GM12878 (cell line): ENCODE measurements around the gene GANC. TPM values are rescaled to one million over a fixed set of nuclear protein-coding genes. Genes with fewer than 3 reads are reported as not detected.

Experiments
- ATAC-seq: fragments of 200-7000 bp; cut with Tn5 transposase; 3 replicates; pipeline ENCODE4 v1.9.1; 2020; ENCODE audit warnings: mild to moderate bottlenecking, moderate library complexity
- BruUV-seq: library from RNA; stranded (reverse); fragments of 400-500 nt; replicated peaks from 2 replicates; lab custom pipeline; 2021; lab: Mats Ljungman, UMichigan
- CTCF ChIA-PET: fragments of 300-600 bp; sonication (Branson Sonifier 250); formaldehyde crosslinking; extraction: SDS; loops from one replicate; lab custom pipeline; 2021; ENCODE audit warnings: inconsistent platforms; lab: Yijun Ruan, JAX
- POLR2A ChIA-PET: fragments of 350-600 bp; formaldehyde crosslinking; extraction: SDS; loops from one replicate; lab custom pipeline; 2021; ENCODE audit warnings: inconsistent platforms; lab: Charles Lee
- RAD21 ChIA-PET: fragments of 300-600 bp; sonication (Branson Sonifier 250); formaldehyde crosslinking; loops from one replicate; lab custom pipeline; 2023; ENCODE audit warnings: antibody characterized with exemption; ENCODE audit not compliant: unreplicated experiment; lab: Charles Lee
- SMC1A ChIA-PET: fragments of 300-600 bp; sonication (Branson Sonifier 250); formaldehyde crosslinking; loops from one replicate; lab custom pipeline; 2023; ENCODE audit not compliant: unreplicated experiment, uncharacterized antibody; lab: Charles Lee
- DNase-seq: peaks from one replicate; pipeline ENCODE4 v3.0.0-alpha.2; 2011; ENCODE audit warnings: low read depth, low spot score
- FAIRE-seq: peaks from 3 replicates; lab custom pipeline; 2011; peaks lifted over from hg19 to GRCh38; lab: Jason Lieb, UNC
- H2AFZ ChIP-seq: 2 replicates; pipeline ENCODE4 v1.6.0; 2011; ENCODE audit warnings: low read depth, low read length, control low read depth; ENCODE audit not compliant: control insufficient read depth
- H3K27ac ChIP-seq: 2 replicates; pipeline ENCODE4 v1.5.1; 2011; ENCODE audit warnings: control low read depth; ENCODE audit not compliant: control insufficient read depth, insufficient read depth
- H3K27me3 ChIP-seq, 2 experiments: replicated peaks in 1 of 2; 2 replicates each; pipeline versions ENCODE4 v1.6.0 to v1.6.1; 2011; ENCODE audit warnings: low read length in 1 of 2; ENCODE audit not compliant: control insufficient read depth in 2 of 2, insufficient read depth in 2 of 2
- H3K36me3 ChIP-seq, 2 experiments: 2 replicates each; pipeline ENCODE4 v1.5.1; 2011; ENCODE audit warnings: low read length in 1 of 2; ENCODE audit not compliant: control insufficient read depth in 2 of 2, insufficient read depth in 2 of 2
- H3K4me1 ChIP-seq: 2 replicates; pipeline ENCODE4 v1.6.1; 2011; ENCODE audit warnings: mild to moderate bottlenecking, low read length, moderate library complexity, mixed read lengths; ENCODE audit not compliant: control insufficient read depth, insufficient read depth
- H3K4me2 ChIP-seq: 2 replicates; pipeline ENCODE4 v1.6.0; 2011; ENCODE audit warnings: control low read depth; ENCODE audit not compliant: control insufficient read depth, insufficient read depth
- H3K4me3 ChIP-seq: fragments of 200-600 bp; sonication (generic); 2 replicates; pipeline ENCODE4 v1.5.1; 2016
- H3K79me2 ChIP-seq: 2 replicates; pipeline ENCODE4 v1.6.0; 2011; ENCODE audit warnings: low read length; ENCODE audit not compliant: control insufficient read depth, insufficient read depth
- H3K9ac ChIP-seq: 2 replicates; pipeline ENCODE4 v1.8.0; 2011; ENCODE audit warnings: low read length, control low read depth, mixed read lengths; ENCODE audit not compliant: control insufficient read depth, insufficient read depth
- H3K9me3 ChIP-seq: replicated peaks from 3 replicates; pipeline ENCODE4 v1.5.1; 2011; ENCODE audit warnings: mild to moderate bottlenecking, low read length; ENCODE audit not compliant: control insufficient read depth, insufficient read depth
- H4K20me1 ChIP-seq: 2 replicates; pipeline ENCODE4 v1.6.0; 2011; ENCODE audit not compliant: control insufficient read depth, insufficient read depth
- CREM ChIP-seq: IDR thresholded peaks from 2 replicates; pipeline ENCODE4 v1.6.1; 2014; ENCODE audit warnings: antibody characterized with exemption, low read depth
- EED ChIP-seq: sonication (generic); IDR thresholded peaks from 2 replicates; pipeline ENCODE4 v1.6.1; 2016; ENCODE audit warnings: antibody characterized with exemption, low read depth
- HDAC2 ChIP-seq: fragments of 200-600 bp; sonication (generic); IDR thresholded peaks from 2 replicates; pipeline ENCODE4 v1.6.1; 2017
- NFIC ChIP-seq: IDR thresholded peaks from 2 replicates; pipeline ENCODE4 v1.6.1; 2012; ENCODE audit warnings: low read depth, mild to moderate bottlenecking, inconsistent platforms, low read length, moderate library complexity
- NFXL1 ChIP-seq: fragments of 450-650 bp; IDR thresholded peaks from 2 replicates; pipeline ENCODE4 v1.6.1; 2017; ENCODE audit warnings: antibody characterized with exemption, mild to moderate bottlenecking, borderline replicate concordance
- PAX5 ChIP-seq: IDR thresholded peaks from 2 replicates; pipeline ENCODE4 v1.6.1; 2011; ENCODE audit warnings: low read depth, low read length, borderline replicate concordance
- POLR2AphosphoS5 ChIP-seq: IDR thresholded peaks from 2 replicates; pipeline ENCODE4 v1.6.1; 2011; ENCODE audit warnings: mild to moderate bottlenecking, low read length, inconsistent platforms
- POU2F2 ChIP-seq: IDR thresholded peaks from 3 replicates; pipeline ENCODE4 v1.6.1; 2011; ENCODE audit warnings: low read depth, mild to moderate bottlenecking, low read length, borderline replicate concordance
- WRNIP1 ChIP-seq: IDR thresholded peaks from 2 replicates; pipeline ENCODE4 v1.6.1; 2011; ENCODE audit warnings: low read depth, low read length, improper control_type of control experiment, borderline replicate concordance
- WGBS: methylation state at CpG from one replicate; pipeline ENCODE4 v1.1.6; 2016; ENCODE audit warnings: low lambda C conversion rate; ENCODE audit not compliant: insufficient replicate concordance, insufficient coverage; ENCODE audit errors: missing lambda C conversion rate; 5-methylcytosine and 5-hydroxymethylcytosine counted together
- in situ Hi-C: fragments of 300-500 bp; cut with MboI; formaldehyde crosslinking; loops from 9 replicates; pipeline ENCODE4 v1.14.3; 2018; ENCODE audit warnings: mixed read lengths
- intact Hi-C: fragments of 100-400 bp; cut with micrococcal nuclease; formaldehyde crosslinking; loops from one replicate; pipeline ENCODE4 v1.14.2; 2022; ENCODE audit not compliant: unreplicated experiment
- polyA plus RNA-seq, 11 experiments: library from polyadenylated mRNA; depleted of rRNA in 4 of 11; unstranded in 6 of 11; stranded (reverse) in 5 of 11; fragments of >200 nt; fragmentation: Nextera tagmentation in 4 of 11; fragmentation: Illumina TruSeq in 1 of 11; extraction: Ambion mirVana in 4 of 11; extraction: Trizol in 1 of 11; gene quantifications; 1 replicate in 1 of 11; 2 replicates in 10 of 11; pipeline versions ENCODE4 v1.2.1 to v1.2.3, GENCODE V29; 2011 to 2016; ENCODE audit warnings: inconsistent platforms in 2 of 11, missing spikeins in 2 of 11, low read depth in 1 of 11
- total RNA-seq, 4 experiments: library from RNA; depleted of rRNA in 3 of 4; stranded (reverse); fragments of >200 nt in 3 of 4; fragmentation: Illumina TruSeq in 1 of 4; extraction: Trizol in 1 of 4; gene quantifications; 2 replicates each; pipeline versions ENCODE4 v1.2.1 to v1.2.3, GENCODE V29; 2013 to 2021
- TF ChIP-seq, protein P1 (sequence below), 3 experiments: IDR thresholded peaks in 2 of 3; conservative IDR thresholded peaks in 1 of 3; 2 replicates each; pipeline ENCODE4 v1.5.1; 2011; ENCODE audit warnings: low read depth in 3 of 3, low read length in 3 of 3, mild to moderate bottlenecking in 3 of 3, control low read depth in 2 of 3, moderate library complexity in 2 of 3, inconsistent platforms in 1 of 3, mixed read lengths in 1 of 3; ENCODE audit not compliant: control insufficient read depth in 2 of 3, insufficient read depth in 1 of 3; ENCODE audit errors: extremely low read depth in 1 of 3
- TF ChIP-seq, protein P2 (sequence below): IDR thresholded peaks from 2 replicates; pipeline ENCODE4 v1.6.1; 2011; ENCODE audit warnings: low read depth, low read length, improper control_type of control experiment, borderline replicate concordance
- TF ChIP-seq, protein P3 (sequence below): fragments of 450-650 bp; IDR thresholded peaks from 2 replicates; pipeline ENCODE4 v1.6.1; 2018; ENCODE audit warnings: borderline replicate concordance, mild to moderate bottlenecking; ENCODE audit not compliant: partially characterized antibody
- TF ChIP-seq, protein P4 (sequence below): IDR thresholded peaks from 2 replicates; pipeline ENCODE4 v1.6.1; 2012; ENCODE audit warnings: low read depth, low read length, improper control_type of control experiment
- TF ChIP-seq, protein P5 (sequence below): fragments of 450-650 bp; IDR thresholded peaks from 2 replicates; pipeline ENCODE4 v1.6.1; 2016; ENCODE audit warnings: mild to moderate bottlenecking

The GANC gene
- total and polyA plus RNA-seq, 10 of the 15 experiments (the other 5 are each of a cell fraction or from before 2014, with no cell fraction given): 11.3 to 35.3 (median 23.0) TPM

DNA sequence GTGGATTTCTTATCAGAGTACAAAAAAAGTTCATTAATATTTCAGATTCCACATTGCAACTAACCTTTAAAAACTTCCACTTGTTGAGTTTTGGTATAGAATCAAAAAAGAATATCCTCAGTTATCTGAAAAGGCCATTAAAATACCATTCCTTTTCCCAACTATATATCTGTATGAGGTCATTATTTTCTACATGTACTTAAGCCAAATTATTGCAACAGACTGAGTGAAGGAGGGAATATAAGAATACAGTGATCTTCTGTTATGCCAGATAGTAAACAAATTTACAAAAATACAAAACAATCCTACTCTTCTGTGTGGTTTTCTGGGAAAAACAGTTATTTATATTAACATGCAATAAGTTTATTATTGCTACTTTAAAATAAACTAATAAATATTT is 5.7 kb upstream of the GANC start (continued):
- TF ChIP-seq, protein P1, sequence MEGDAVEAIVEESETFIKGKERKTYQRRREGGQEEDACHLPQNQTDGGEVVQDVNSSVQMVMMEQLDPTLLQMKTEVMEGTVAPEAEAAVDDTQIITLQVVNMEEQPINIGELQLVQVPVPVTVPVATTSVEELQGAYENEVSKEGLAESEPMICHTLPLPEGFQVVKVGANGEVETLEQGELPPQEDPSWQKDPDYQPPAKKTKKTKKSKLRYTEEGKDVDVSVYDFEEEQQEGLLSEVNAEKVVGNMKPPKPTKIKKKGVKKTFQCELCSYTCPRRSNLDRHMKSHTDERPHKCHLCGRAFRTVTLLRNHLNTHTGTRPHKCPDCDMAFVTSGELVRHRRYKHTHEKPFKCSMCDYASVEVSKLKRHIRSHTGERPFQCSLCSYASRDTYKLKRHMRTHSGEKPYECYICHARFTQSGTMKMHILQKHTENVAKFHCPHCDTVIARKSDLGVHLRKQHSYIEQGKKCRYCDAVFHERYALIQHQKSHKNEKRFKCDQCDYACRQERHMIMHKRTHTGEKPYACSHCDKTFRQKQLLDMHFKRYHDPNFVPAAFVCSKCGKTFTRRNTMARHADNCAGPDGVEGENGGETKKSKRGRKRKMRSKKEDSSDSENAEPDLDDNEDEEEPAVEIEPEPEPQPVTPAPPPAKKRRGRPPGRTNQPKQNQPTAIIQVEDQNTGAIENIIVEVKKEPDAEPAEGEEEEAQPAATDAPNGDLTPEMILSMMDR (IDR thresholded peaks at IDR 0.05 in 2 of 3, conservative IDR thresholded peaks at IDR 0.05 in 1 of 3; ENCODE audit: control insufficient read depth in 2 of 3, extremely low read depth in 1 of 3, insufficient read depth in 1 of 3, low read depth in 3 of 3, low read length in 3 of 3): no peak

DNA sequence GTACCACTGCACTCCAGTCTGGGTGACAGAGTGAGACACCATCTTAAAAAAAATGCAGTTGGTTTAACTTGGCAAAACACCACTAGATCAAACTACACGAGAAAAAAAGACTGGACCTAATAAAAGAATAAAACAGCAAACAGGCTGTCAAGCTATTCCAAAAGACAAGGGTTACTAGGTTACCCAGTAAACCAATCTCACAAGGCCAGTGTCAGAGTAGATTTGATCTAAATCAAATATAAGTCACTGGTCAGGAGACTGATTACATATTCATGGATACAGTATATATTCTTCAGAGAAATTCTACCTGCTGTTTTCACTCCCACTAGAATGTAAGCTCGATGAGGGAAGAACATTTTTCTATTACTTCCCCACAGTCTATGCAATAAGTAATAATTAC is 2.5 kb upstream of the GANC start:
- peaks cover 0 to 13% of the 10 kb centered on the region in 2 experiments; a peak in 3 of 4 replicates for H3K36me3 ChIP-seq
- BruUV-seq: no TSS peak
- TF ChIP-seq PAX5: no peak
- TF ChIP-seq, protein P2, sequence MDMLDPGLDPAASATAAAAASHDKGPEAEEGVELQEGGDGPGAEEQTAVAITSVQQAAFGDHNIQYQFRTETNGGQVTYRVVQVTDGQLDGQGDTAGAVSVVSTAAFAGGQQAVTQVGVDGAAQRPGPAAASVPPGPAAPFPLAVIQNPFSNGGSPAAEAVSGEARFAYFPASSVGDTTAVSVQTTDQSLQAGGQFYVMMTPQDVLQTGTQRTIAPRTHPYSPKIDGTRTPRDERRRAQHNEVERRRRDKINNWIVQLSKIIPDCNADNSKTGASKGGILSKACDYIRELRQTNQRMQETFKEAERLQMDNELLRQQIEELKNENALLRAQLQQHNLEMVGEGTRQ: no peak
- no peak for TF ChIP-seq POLR2AphosphoS5
- TF ChIP-seq NFIC: no peak
- TF ChIP-seq, protein P3, sequence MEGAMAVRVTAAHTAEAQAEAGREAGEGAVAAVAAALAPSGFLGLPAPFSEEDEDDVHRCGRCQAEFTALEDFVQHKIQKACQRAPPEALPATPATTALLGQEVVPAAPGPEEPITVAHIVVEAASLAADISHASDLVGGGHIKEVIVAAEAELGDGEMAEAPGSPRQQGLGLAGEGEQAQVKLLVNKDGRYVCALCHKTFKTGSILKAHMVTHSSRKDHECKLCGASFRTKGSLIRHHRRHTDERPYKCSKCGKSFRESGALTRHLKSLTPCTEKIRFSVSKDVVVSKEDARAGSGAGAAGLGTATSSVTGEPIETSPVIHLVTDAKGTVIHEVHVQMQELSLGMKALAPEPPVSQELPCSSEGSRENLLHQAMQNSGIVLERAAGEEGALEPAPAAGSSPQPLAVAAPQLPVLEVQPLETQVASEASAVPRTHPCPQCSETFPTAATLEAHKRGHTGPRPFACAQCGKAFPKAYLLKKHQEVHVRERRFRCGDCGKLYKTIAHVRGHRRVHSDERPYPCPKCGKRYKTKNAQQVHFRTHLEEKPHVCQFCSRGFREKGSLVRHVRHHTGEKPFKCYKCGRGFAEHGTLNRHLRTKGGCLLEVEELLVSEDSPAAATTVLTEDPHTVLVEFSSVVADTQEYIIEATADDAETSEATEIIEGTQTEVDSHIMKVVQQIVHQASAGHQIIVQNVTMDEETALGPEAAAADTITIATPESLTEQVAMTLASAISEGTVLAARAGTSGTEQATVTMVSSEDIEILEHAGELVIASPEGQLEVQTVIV: no peak
- TF ChIP-seq, protein P4, sequence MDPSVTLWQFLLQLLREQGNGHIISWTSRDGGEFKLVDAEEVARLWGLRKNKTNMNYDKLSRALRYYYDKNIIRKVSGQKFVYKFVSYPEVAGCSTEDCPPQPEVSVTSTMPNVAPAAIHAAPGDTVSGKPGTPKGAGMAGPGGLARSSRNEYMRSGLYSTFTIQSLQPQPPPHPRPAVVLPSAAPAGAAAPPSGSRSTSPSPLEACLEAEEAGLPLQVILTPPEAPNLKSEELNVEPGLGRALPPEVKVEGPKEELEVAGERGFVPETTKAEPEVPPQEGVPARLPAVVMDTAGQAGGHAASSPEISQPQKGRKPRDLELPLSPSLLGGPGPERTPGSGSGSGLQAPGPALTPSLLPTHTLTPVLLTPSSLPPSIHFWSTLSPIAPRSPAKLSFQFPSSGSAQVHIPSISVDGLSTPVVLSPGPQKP: no peak
- TF ChIP-seq NFXL1: no peak
- TF ChIP-seq, protein P5, sequence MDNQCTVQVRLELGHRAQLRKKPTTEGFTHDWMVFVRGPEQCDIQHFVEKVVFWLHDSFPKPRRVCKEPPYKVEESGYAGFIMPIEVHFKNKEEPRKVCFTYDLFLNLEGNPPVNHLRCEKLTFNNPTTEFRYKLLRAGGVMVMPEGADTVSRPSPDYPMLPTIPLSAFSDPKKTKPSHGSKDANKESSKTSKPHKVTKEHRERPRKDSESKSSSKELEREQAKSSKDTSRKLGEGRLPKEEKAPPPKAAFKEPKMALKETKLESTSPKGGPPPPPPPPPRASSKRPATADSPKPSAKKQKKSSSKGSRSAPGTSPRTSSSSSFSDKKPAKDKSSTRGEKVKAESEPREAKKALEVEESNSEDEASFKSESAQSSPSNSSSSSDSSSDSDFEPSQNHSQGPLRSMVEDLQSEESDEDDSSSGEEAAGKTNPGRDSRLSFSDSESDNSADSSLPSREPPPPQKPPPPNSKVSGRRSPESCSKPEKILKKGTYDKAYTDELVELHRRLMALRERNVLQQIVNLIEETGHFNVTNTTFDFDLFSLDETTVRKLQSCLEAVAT: no peak
- no peak for TF ChIP-seq CREM
- no peak for TF ChIP-seq HDAC2
- TF ChIP-seq EED: no peak
- no peak for TF ChIP-seq WRNIP1
- no peak for TF ChIP-seq POU2F2

More for the DNA sequence above, 2.5 kb upstream of the GANC start:
- H3K9me3 ChIP-seq: no peaks in the 10 kb centered on the region
- 0 out of 2 replicates have a peak overlapping the region, but pooled peaks have one; percentile 6 for H3K4me3 ChIP-seq
- ChIA-PET RAD21 (no interaction called here), CTCF (interaction anchor here (0.6 to 1.6 kb wide), 2 partner anchors 22 to 117 kb away, joined by 3 read pairs; no protein-coding TSS in a partner anchor), POLR2A (interaction anchor here (0.6 kb wide), 1 partner anchor 356 kb away, joined by 3 read pairs; no protein-coding TSS in a partner anchor), SMC1A (interaction anchor here (0.8 to 1.4 kb wide), 3 partner anchors 9 to 232 kb away, joined by 3 to 4 read pairs (median 3); no protein-coding TSS in a partner anchor)
- DNase-seq: no peak
- no peak for ATAC-seq
- no peaks in the 10 kb centered on the region for H4K20me1 ChIP-seq
- peaks cover 58% of the 10 kb centered on the region for H3K79me2 ChIP-seq
- intact Hi-C loops (no loop called here), in situ Hi-C loops (loop anchor here (25.0 kb wide), 1 partner anchor 1517 kb away; the partner anchor contains the start of genes ELL3 and SERF2)
- no peak overlapping the region for H3K9ac ChIP-seq
- H2AFZ ChIP-seq: no peak overlapping the region
- WGBS: 48% methylated on average over 2 of the region's 2 CpGs
- H3K4me2 ChIP-seq: peak overlapping the region; percentile 59; the same call in 1 of the 2 replicates
- H3K4me1 ChIP-seq: no peaks in the 10 kb centered on the region; the same call in 1 of the 2 replicates
- no peak for FAIRE-seq
- H3K27me3 ChIP-seq: no peaks in the 10 kb centered on the region
- no peak overlapping the region for H3K27ac ChIP-seq
